Tibial artery (tissue), 4 donors: ENCODE measurements around the gene PSMD13.

ENCODE experiments used
- DNase-seq, 2 donors: peaks; one replicate each; pipeline ENCODE4 v3.0.0-alpha.2; 2019
- H3K27ac ChIP-seq, 2 donors: fragments of 200-600 bp; sonication (generic) in 1 of 2; 1 replicate in 1 of 2; 2 replicates in 1 of 2; pipeline ENCODE4 v1.5.1; 2018 to 2019; ENCODE audit warnings: mild to moderate bottlenecking in 1 of 2
- H3K27me3 ChIP-seq, 2 donors: fragments of 200-600 bp; sonication (generic) in 1 of 2; one replicate each; pipeline versions ENCODE4 v1.5.1 to v1.6.0; 2016 to 2019
- H3K36me3 ChIP-seq, 3 donors: fragments of 200-600 bp; sonication (generic) in 2 of 3; one replicate each; pipeline ENCODE4 v1.5.1; 2016 to 2019; ENCODE audit warnings: mild to moderate bottlenecking in 2 of 3
- H3K4me1 ChIP-seq, 4 donors: fragments of 200-600 bp; sonication (generic) in 2 of 4; 1 replicate in 3 of 4; 2 replicates in 1 of 4; pipeline ENCODE4 v1.5.1; 2016 to 2019
- H3K4me3 ChIP-seq, 2 donors: fragments of 200-600 bp; sonication (generic) in 1 of 2; 1 replicate in 1 of 2; 2 replicates in 1 of 2; pipeline ENCODE4 v1.5.1; 2018 to 2019; ENCODE audit warnings: mild to moderate bottlenecking in 2 of 2
- H3K9me3 ChIP-seq, 3 donors: fragments of 200-600 bp; sonication (generic) in 1 of 3; one replicate each; pipeline ENCODE4 v1.5.1; 2016 to 2019
- CTCF ChIP-seq, 2 experiments: fragments of 200-600 bp in 1 of 2; fragments of 450-650 bp in 1 of 2; IDR thresholded peaks; one replicate each; pipeline ENCODE4 v1.5.1; 2017 to 2019; ENCODE audit warnings: antibody characterized with exemption in 2 of 2, mild to moderate bottlenecking in 1 of 2, moderate library complexity in 1 of 2
- intact Hi-C: fragments of 100-400 bp; cut with DNase I; formaldehyde crosslinking; loops from one replicate; pipeline ENCODE4 v1.15.0; 2023; ENCODE audit warnings: low total_unique reads

The PSMD13 gene

DNA sequence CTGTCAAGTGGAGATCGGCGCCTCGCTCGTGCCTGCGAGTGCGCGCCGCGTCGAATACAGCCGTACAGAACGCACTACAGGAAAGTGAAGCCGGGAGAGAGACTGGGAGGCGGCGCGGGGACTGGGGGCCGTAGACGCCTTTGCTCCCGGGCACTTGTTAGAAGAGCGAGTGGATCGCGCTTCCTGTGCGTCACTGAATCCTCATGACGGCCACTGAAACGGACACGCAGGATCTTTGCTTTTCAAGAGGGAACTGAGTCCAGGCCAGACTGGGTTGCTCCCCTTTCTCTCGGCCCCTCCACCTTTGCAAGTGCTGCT is 29.0 kb upstream of the PSMD13 start:
- peak overlapping the region; percentile 96 to 97 for H3K27ac ChIP-seq
- peak overlapping the region; percentile 93 to 97 for H3K4me3 ChIP-seq
- TF ChIP-seq CTCF (IDR thresholded peaks at IDR 0.05): no peak
- H3K36me3 ChIP-seq: peaks cover 40 to 66% (median 58%) of the 10 kb centered on the region in 3 donors
- intact Hi-C loops: loop anchor here (5.0 kb wide), 1 partner anchor 239 kb away; no protein-coding TSS in a partner anchor
- peak in 1 of 2 donors; percentile 78 for DNase-seq
- no peaks in the 10 kb centered on the region for H3K9me3 ChIP-seq
- H3K27me3 ChIP-seq: no peaks in the 10 kb centered on the region
- H3K4me1 ChIP-seq: peaks cover 12 to 62% (median 53%) of the 10 kb centered on the region in 4 donors

- H3K4me1 ChIP-seq: peaks cover 12 to 60% (median 52%) of the 10 kb centered on the region in 4 donors
- no peaks in the 10 kb centered on the region for H3K27me3 ChIP-seq
- peak overlapping the region; percentile 93 to 97 for H3K4me3 ChIP-seq
- intact Hi-C loops: loop anchor here (5.0 kb wide), 1 partner anchor 239 kb away; no protein-coding TSS in a partner anchor
- TF ChIP-seq CTCF (IDR thresholded peaks at IDR 0.05): no peak
- peak overlapping the region; percentile 96 to 97 for H3K27ac ChIP-seq
- peak; percentile 75 to 91 for DNase-seq
- peaks cover 43 to 66% (median 58%) of the 10 kb centered on the region in 3 donors for H3K36me3 ChIP-seq
- no peaks in the 10 kb centered on the region for H3K9me3 ChIP-seq
Measured at GRCh38 chr11:208181-208916, 28.4 kb upstream of the PSMD13 start.

GRCh38 chr11:208917-209260 is 27.9 kb upstream of the PSMD13 start:
- Histone ChIP-seq H3K36me3 (peaks cover 43 to 66% (median 58%) of the 10 kb centered on the region in 3 donors), H3K27ac (peak overlapping the region; percentile 96 to 97), H3K9me3 (no peaks in the 10 kb centered on the region), H3K4me3 (peak overlapping the region; percentile 93 to 97), H3K27me3 (no peaks in the 10 kb centered on the region), H3K4me1 (peaks cover 12 to 55% (median 46%) of the 10 kb centered on the region in 4 donors)
- no peak for TF ChIP-seq CTCF (IDR thresholded peaks at IDR 0.05)
- no peak for DNase-seq
- intact Hi-C loops: loop anchor here (5.0 kb wide), 1 partner anchor 238 kb away; no protein-coding TSS in a partner anchor

DNA sequence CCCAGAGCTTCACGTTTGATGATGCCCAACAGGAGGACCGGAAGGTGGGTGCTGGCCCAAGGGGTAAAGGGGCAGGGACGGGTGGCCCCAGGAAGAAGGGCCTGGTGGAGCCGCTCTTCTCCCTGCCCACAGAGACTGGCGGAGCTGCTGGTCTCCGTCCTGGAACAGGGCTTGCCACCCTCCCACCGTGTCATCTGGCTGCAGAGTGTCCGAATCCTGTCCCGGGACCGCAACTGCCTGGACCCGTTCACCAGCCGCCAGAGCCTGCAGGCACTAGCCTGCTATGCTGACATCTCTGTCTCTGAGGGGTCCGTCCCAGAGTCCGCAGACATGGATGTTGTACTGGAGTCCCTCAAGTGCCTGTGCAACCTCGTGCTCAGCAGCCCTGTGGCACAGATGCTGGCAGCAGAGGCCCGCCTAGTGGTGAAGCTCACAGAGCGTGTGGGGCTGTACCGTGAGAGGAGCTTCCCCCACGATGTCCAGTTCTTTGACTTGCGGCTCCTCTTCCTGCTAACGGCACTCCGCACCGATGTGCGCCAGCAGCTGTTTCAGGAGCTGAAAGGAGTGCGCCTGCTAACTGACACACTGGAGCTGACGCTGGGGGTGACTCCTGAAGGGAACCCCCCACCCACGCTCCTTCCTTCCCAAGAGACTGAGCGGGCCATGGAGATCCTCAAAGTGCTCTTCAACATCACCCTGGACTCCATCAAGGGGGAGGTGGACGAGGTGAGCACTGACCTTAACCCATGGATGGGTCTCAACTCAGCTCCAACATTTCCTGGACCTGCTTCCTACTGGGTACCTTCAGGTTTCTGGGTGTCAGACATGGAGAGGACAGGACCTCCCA is 27.3 kb upstream of the PSMD13 start:
- no peaks in the 10 kb centered on the region for H3K27me3 ChIP-seq
- peak overlapping the region; percentile 96 to 97 for H3K27ac ChIP-seq
- intact Hi-C loops: loop anchor here (2.0 to 5.0 kb wide), 3 partner anchors 27 to 238 kb away; partner anchors contain the start of genes PSMD13 and SIRT3
- H3K36me3 ChIP-seq: peaks cover 45 to 66% (median 58%) of the 10 kb centered on the region in 3 donors
- H3K4me3 ChIP-seq: peak overlapping the region; percentile 93 to 97
- no peak for TF ChIP-seq CTCF (IDR thresholded peaks at IDR 0.05)
- H3K9me3 ChIP-seq: no peaks in the 10 kb centered on the region
- DNase-seq: no peak
- peaks cover 12 to 49% (median 40%) of the 10 kb centered on the region in 4 donors for H3K4me1 ChIP-seq

DNA sequence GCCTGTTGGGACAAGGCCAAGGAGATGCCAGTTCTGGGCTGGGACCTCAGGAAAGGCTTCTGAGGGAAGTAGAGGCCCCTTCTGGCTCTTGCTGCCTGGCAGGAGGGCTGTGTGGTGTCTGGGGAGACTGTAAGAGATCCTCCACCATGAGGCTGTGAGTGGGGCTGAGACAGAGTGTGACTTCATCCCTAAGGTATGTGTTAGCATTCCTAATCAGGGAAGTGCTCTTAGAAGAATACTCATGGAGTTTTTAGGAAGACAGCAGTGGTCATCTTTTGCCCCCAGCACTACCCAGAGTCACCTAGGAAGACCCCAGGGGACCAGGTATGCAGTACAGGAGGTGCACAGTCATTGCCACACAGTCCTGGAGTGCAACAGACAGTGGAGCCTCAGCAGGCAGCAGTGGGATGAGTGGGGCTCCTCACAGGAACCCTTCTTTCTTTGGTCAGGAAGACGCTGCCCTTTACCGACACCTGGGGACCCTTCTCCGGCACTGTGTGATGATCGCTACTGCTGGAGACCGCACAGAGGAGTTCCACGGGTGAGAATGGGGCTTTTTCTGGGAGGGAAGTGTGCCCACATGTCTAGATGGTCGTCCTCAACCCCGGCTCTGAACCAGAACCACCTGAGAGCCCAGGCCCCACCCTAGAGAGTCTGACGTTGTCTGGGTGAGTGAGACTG is 26.5 kb upstream of the PSMD13 start:
- intact Hi-C loops: loop anchor here (2.0 to 5.0 kb wide), 2 partner anchors 27 to 147 kb away; partner anchors contain the start of genes PSMD13 and SIRT3
- Histone ChIP-seq H3K27me3 (no peaks in the 10 kb centered on the region), H3K4me1 (peaks cover 8 to 41% (median 33%) of the 10 kb centered on the region in 4 donors), H3K27ac (peak overlapping the region; percentile 34 to 97), H3K4me3 (peak overlapping the region in 1 of 2 donors; percentile 93), H3K9me3 (no peaks in the 10 kb centered on the region), H3K36me3 (peaks cover 40 to 66% (median 60%) of the 10 kb centered on the region in 3 donors)
- TF ChIP-seq CTCF (IDR thresholded peaks at IDR 0.05): no peak
- DNase-seq: no peak
